ENCODE measurements around the gene TIMM10B. TPM values are rescaled to one million over a fixed set of nuclear protein-coding genes. Genes with fewer than 3 reads are reported as not detected.

TIMM10B gene
- total and polyA plus RNA-seq, 2 donors (not counting 1 experiment from before 2014, with no cell fraction given) = 40.9 to 47.4 TPM

- Histone ChIP-seq H3K4me2 (ENCODE audit: extremely low read depth, insufficient read depth, low read length) (no peak overlapping the region), H3K4me1 (ENCODE audit: control insufficient read depth, extremely low read depth, insufficient read depth, low read length) (peaks cover 9% of the 10 kb centered on the region), H3K36me3 (ENCODE audit: control insufficient read depth, insufficient read depth, low read length) (peaks cover 10% of the 10 kb centered on the region), H3K27me3 (ENCODE audit: control insufficient read depth, insufficient read depth, low read length) (no peaks in the 10 kb centered on the region), H3K4me3 (replicated peaks in 1 of 4; ENCODE audit: control extremely low read depth in 1 of 4, insufficient read depth in 1 of 4, low read depth in 3 of 4, low read length in 4 of 4) (no peak overlapping the region), H3K9ac (ENCODE audit: insufficient read depth, low read length) (no peak overlapping the region), H3K79me2 (ENCODE audit: control insufficient read depth, insufficient read depth, low read length) (peaks cover 24% of the 10 kb centered on the region), H4K20me1 (ENCODE audit: control insufficient read depth, extremely low read depth, insufficient read depth, low read length) (no peaks in the 10 kb centered on the region), H3K9me3 (ENCODE audit: control insufficient read depth, insufficient read depth, low read depth, low read length) (no peaks in the 10 kb centered on the region), H2AFZ (ENCODE audit: low read length) (no peak overlapping the region), H3K27ac (ENCODE audit: insufficient read depth, low read length) (no peak overlapping the region)
- DNase-seq (ENCODE audit: low read depth in 2 of 2) = no peak
- no peak for TF ChIP-seq CTCF (conservative IDR thresholded peaks at IDR 0.05 in 1 of 2, IDR thresholded peaks at IDR 0.05 in 1 of 2; ENCODE audit: low read depth in 1 of 2, low read length in 2 of 2)
These were observed 5.0 kb downstream of the TIMM10B start for GRCh38 chr11:6486256-6486655.

- Histone ChIP-seq H2AFZ (ENCODE audit: low read length) (no peak overlapping the region), H3K4me3 (replicated peaks in 1 of 4; ENCODE audit: control extremely low read depth in 1 of 4, insufficient read depth in 1 of 4, low read depth in 3 of 4, low read length in 4 of 4) (no peak overlapping the region), H3K27me3 (ENCODE audit: control insufficient read depth, insufficient read depth, low read length) (no peaks in the 10 kb centered on the region), H3K4me2 (ENCODE audit: extremely low read depth, insufficient read depth, low read length) (no peak overlapping the region), H4K20me1 (ENCODE audit: control insufficient read depth, extremely low read depth, insufficient read depth, low read length) (no peaks in the 10 kb centered on the region), H3K36me3 (ENCODE audit: control insufficient read depth, insufficient read depth, low read length) (peaks cover 10% of the 10 kb centered on the region), H3K27ac (ENCODE audit: insufficient read depth, low read length) (no peak overlapping the region), H3K79me2 (ENCODE audit: control insufficient read depth, insufficient read depth, low read length) (peaks cover 18% of the 10 kb centered on the region), H3K9ac (ENCODE audit: insufficient read depth, low read length) (no peak overlapping the region), H3K4me1 (ENCODE audit: control insufficient read depth, extremely low read depth, insufficient read depth, low read length) (peaks cover 9% of the 10 kb centered on the region), H3K9me3 (ENCODE audit: control insufficient read depth, insufficient read depth, low read depth, low read length) (no peaks in the 10 kb centered on the region)
- TF ChIP-seq EZH2 (IDR thresholded peaks at IDR 0.05; ENCODE audit: low read length, missing control alignments) = no peak
- TF ChIP-seq CTCF (conservative IDR thresholded peaks at IDR 0.05 in 1 of 2, IDR thresholded peaks at IDR 0.05 in 1 of 2; ENCODE audit: low read depth in 1 of 2, low read length in 2 of 2) = no peak
- no peak for DNase-seq (ENCODE audit: low read depth in 2 of 2)
These were observed 5.6 kb downstream of the TIMM10B start for GRCh38 chr11:6486938-6487337.

GRCh38 chr11:6488342-6488741 lies 7.0 kb downstream of the TIMM10B start:
- no peak for DNase-seq (ENCODE audit: low read depth in 2 of 2)
- TF ChIP-seq CTCF (conservative IDR thresholded peaks at IDR 0.05 in 1 of 2, IDR thresholded peaks at IDR 0.05 in 1 of 2; ENCODE audit: low read depth in 1 of 2, low read length in 2 of 2) (no peak), EZH2 (IDR thresholded peaks at IDR 0.05; ENCODE audit: low read length, missing control alignments) (no peak)
- no peaks in the 10 kb centered on the region for H4K20me1 ChIP-seq (ENCODE audit: control insufficient read depth, extremely low read depth, insufficient read depth, low read length)
- H3K4me2 ChIP-seq (ENCODE audit: extremely low read depth, insufficient read depth, low read length) = no peak overlapping the region
- H3K27ac ChIP-seq (ENCODE audit: insufficient read depth, low read length) = no peak overlapping the region
- no peaks in the 10 kb centered on the region for H3K27me3 ChIP-seq (ENCODE audit: control insufficient read depth, insufficient read depth, low read length)
- H3K36me3 ChIP-seq (ENCODE audit: control insufficient read depth, insufficient read depth, low read length) = peaks cover 9% of the 10 kb centered on the region
- H3K9ac ChIP-seq (ENCODE audit: insufficient read depth, low read length) = no peak overlapping the region
- peaks cover 4% of the 10 kb centered on the region for H3K79me2 ChIP-seq (ENCODE audit: control insufficient read depth, insufficient read depth, low read length)
- no peaks in the 10 kb centered on the region for H3K9me3 ChIP-seq (ENCODE audit: control insufficient read depth, insufficient read depth, low read depth, low read length)
- no peak overlapping the region for H3K4me3 ChIP-seq (replicated peaks in 1 of 4; ENCODE audit: control extremely low read depth in 1 of 4, insufficient read depth in 1 of 4, low read depth in 3 of 4, low read length in 4 of 4)
- H3K4me1 ChIP-seq (ENCODE audit: control insufficient read depth, extremely low read depth, insufficient read depth, low read length) = no peaks in the 10 kb centered on the region
- no peak overlapping the region for H2AFZ ChIP-seq (ENCODE audit: low read length)

All from fibroblast of lung (primary cell).